Measurements from ENCODE around the gene FAF2. TPM values are rescaled to one million over a fixed set of nuclear protein-coding genes. Genes with fewer than 3 reads are reported as not detected.

FAF2 gene
- total RNA-seq, 4 donors from 2014 or later = 14.0 to 20.7 (median 14.7) TPM

- Histone ChIP-seq H3K9me3 (no peaks in the 10 kb centered on the region), H3K27ac (peak overlapping the region in 1 of 4 donors; percentile 71), H3K36me3 (peaks cover 0 to 57% of the 10 kb centered on the region in 2 donors), H3K27me3 (no peaks in the 10 kb centered on the region), H3K4me3 (no peak overlapping the region), H3K4me1 (peaks cover 21 to 31% of the 10 kb centered on the region in 2 donors)
- DNase-seq (no peak), ATAC-seq (no peak)
- in situ Hi-C loops (cut with MboI; ENCODE audit: low sequenced_read_pairs in 4 of 4) (loop anchor here in 1 of 4 donors (25.0 kb wide), 1 partner anchor 129 kb away; the partner anchor contains the start of genes CDHR2 and RNF44), intact Hi-C loops (cut with DNase I; ENCODE audit: low total_unique reads) (no loop called here)
- TF ChIP-seq POLR2A (IDR thresholded peaks at IDR 0.05) (no peak), CTCF (IDR thresholded peaks at IDR 0.05 in 4 of 5, conservative IDR thresholded peaks at IDR 0.05 in 1 of 5) (no peak)
These were observed 39.6 kb upstream of the FAF2 start for GRCh38 chr5:176408590-176408989.

- no peak for ATAC-seq
- H3K36me3 ChIP-seq = peaks cover 0 to 47% of the 10 kb centered on the region in 2 donors
These were observed 38.4 kb upstream of the FAF2 start for GRCh38 chr5:176409765-176410164.

GRCh38 chr5:176410486-176411180 is 37.6 kb upstream of the FAF2 start:
- Histone ChIP-seq H3K27ac (peak overlapping the region in 1 of 4 donors; percentile 0), H3K4me1 (peaks cover 41 to 50% of the 10 kb centered on the region in 2 donors), H3K9me3 (no peaks in the 10 kb centered on the region), H3K4me3 (no peak overlapping the region), H3K36me3 (peaks cover 0 to 40% of the 10 kb centered on the region in 2 donors), H3K27me3 (no peaks in the 10 kb centered on the region)
- intact Hi-C loops (cut with DNase I; ENCODE audit: low total_unique reads) = loop anchor here (10.0 kb wide), 1 partner anchor 164 kb away; no protein-coding TSS in a partner anchor
- DNase-seq (no peak), ATAC-seq (no peak)
- TF ChIP-seq POLR2A (IDR thresholded peaks at IDR 0.05) (no peak), CTCF (IDR thresholded peaks at IDR 0.05 in 4 of 5, conservative IDR thresholded peaks at IDR 0.05 in 1 of 5) (no peak)
- in situ Hi-C loops (cut with MboI; ENCODE audit: low sequenced_read_pairs in 4 of 4) = loop anchor here in 1 of 4 donors (25.0 kb wide), 1 partner anchor 127 kb away; the partner anchor contains the start of genes CDHR2 and RNF44

More at GRCh38 chr5:176409765-176410164, 38.4 kb upstream of the FAF2 start:
- peak overlapping the region in 1 of 4 donors; percentile 71 for H3K27ac ChIP-seq
- TF ChIP-seq POLR2A (IDR thresholded peaks at IDR 0.05) (no peak), CTCF (IDR thresholded peaks at IDR 0.05 in 4 of 5, conservative IDR thresholded peaks at IDR 0.05 in 1 of 5) (no peak)
- no peak overlapping the region for H3K4me3 ChIP-seq
- H3K27me3 ChIP-seq = no peaks in the 10 kb centered on the region
- intact Hi-C loops (cut with DNase I; ENCODE audit: low total_unique reads) (loop anchor here (10.0 kb wide), 1 partner anchor 165 kb away; no protein-coding TSS in a partner anchor), in situ Hi-C loops (cut with MboI; ENCODE audit: low sequenced_read_pairs in 4 of 4) (loop anchor here in 1 of 4 donors (25.0 kb wide), 1 partner anchor 128 kb away; the partner anchor contains the start of genes CDHR2 and RNF44)
- H3K9me3 ChIP-seq = no peaks in the 10 kb centered on the region
- no peak for DNase-seq
- peaks cover 33 to 42% of the 10 kb centered on the region in 2 donors for H3K4me1 ChIP-seq

GRCh38 chr5:176412517-176413254 is 35.5 kb upstream of the FAF2 start:
- TF ChIP-seq CTCF (IDR thresholded peaks at IDR 0.05 in 4 of 5, conservative IDR thresholded peaks at IDR 0.05 in 1 of 5) = no peak
- no peak for TF ChIP-seq POLR2A (IDR thresholded peaks at IDR 0.05)
- no peak for ATAC-seq
- intact Hi-C loops (cut with DNase I; ENCODE audit: low total_unique reads) = loop anchor here (10.0 kb wide), 1 partner anchor 162 kb away; no protein-coding TSS in a partner anchor

More at GRCh38 chr5:176412517-176413254, 35.5 kb upstream of the FAF2 start:
- Histone ChIP-seq H3K9me3 (no peaks in the 10 kb centered on the region), H3K27ac (peak overlapping the region; percentile 88 to 99 (median 98)), H3K4me1 (peaks cover 46 to 47% of the 10 kb centered on the region in 2 donors), H3K36me3 (peaks cover 0 to 24% of the 10 kb centered on the region in 2 donors), H3K27me3 (no peaks in the 10 kb centered on the region), H3K4me3 (peak overlapping the region in 1 of 4 donors; percentile 2)
- in situ Hi-C loops (cut with MboI; ENCODE audit: low sequenced_read_pairs in 4 of 4) = loop anchor here in 1 of 4 donors (25.0 kb wide), 1 partner anchor 125 kb away; the partner anchor contains the start of genes CDHR2 and RNF44
- DNase-seq = no peak
